IPS-18c (cell line): ENCODE results near the gene ALG2.

Experiments
- H3K4me3 ChIP-seq: 2 replicates; pipeline ENCODE4 v1.7.0; 2013; ENCODE audit warnings: low read depth, mild to moderate bottlenecking, low read length, moderate library complexity; ENCODE audit not compliant: insufficient read depth
- H3K9me3 ChIP-seq: one replicate; pipeline ENCODE4 v1.6.1; 2013; ENCODE audit warnings: mild to moderate bottlenecking, low read length, moderate library complexity; ENCODE audit not compliant: control insufficient read depth, insufficient read depth

Gene ALG2

GRCh38 chr9:99221621-99222415 is at the start of gene ALG2, which contains the start of gene SEC61B:
Gene ALG2 (minus strand): TSS chr9:99221942. CDS start chr9:99221894, 48 bp downstream.
Gene SEC61B (plus strand): TSS chr9:99222282. CDS start chr9:99222364, 82 bp downstream.
- Histone ChIP-seq H3K9me3 (no peaks in the 10 kb centered on the region), H3K4me3 (peak within 1 kb of the TSS; percentile 93)

- no peaks in the 10 kb centered on the region for H3K9me3 ChIP-seq
- H3K4me3 ChIP-seq, result no peak overlapping the region
Observed at GRCh38 chr9:99270491-99270890, 48.7 kb upstream of the ALG2 start.

- Histone ChIP-seq H3K4me3 (no peak overlapping the region), H3K9me3 (no peaks in the 10 kb centered on the region)
Observed at GRCh38 chr9:99269416-99269815, 47.7 kb upstream of the ALG2 start.

GRCh38 chr9:99266255-99267023 is 44.7 kb upstream of the ALG2 start:
- H3K9me3 ChIP-seq, result no peaks in the 10 kb centered on the region
- H3K4me3 ChIP-seq, result no peak overlapping the region

GRCh38 chr9:99265691-99266090 is 43.9 kb upstream of the ALG2 start:
- no peak overlapping the region for H3K4me3 ChIP-seq
- no peaks in the 10 kb centered on the region for H3K9me3 ChIP-seq

GRCh38 chr9:99264070-99264680 is 42.4 kb upstream of the ALG2 start:
- Histone ChIP-seq H3K4me3 (no peak overlapping the region), H3K9me3 (no peaks in the 10 kb centered on the region)

- Histone ChIP-seq H3K4me3 (no peak overlapping the region), H3K9me3 (no peaks in the 10 kb centered on the region)
Observed at GRCh38 chr9:99262949-99263418, 41.2 kb upstream of the ALG2 start.

GRCh38 chr9:99261923-99262322 is 40.2 kb upstream of the ALG2 start:
- Histone ChIP-seq H3K9me3 (peaks cover 2% of the 10 kb centered on the region), H3K4me3 (no peak overlapping the region)

- Histone ChIP-seq H3K4me3 (no peak overlapping the region), H3K9me3 (peaks cover 2% of the 10 kb centered on the region)
Observed at GRCh38 chr9:99259231-99259918, 37.6 kb upstream of the ALG2 start.

GRCh38 chr9:99257723-99258389 is 36.1 kb upstream of the ALG2 start:
- Histone ChIP-seq H3K4me3 (no peak overlapping the region), H3K9me3 (peaks cover 2% of the 10 kb centered on the region)

GRCh38 chr9:99255651-99256050 is 33.9 kb upstream of the ALG2 start:
- H3K4me3 ChIP-seq, result no peak overlapping the region
- H3K9me3 ChIP-seq, result peaks cover 2% of the 10 kb centered on the region

- H3K4me3 ChIP-seq, result no peak overlapping the region
- H3K9me3 ChIP-seq, result peaks cover 2% of the 10 kb centered on the region
Observed at GRCh38 chr9:99253772-99254431, 32.2 kb upstream of the ALG2 start.

- Histone ChIP-seq H3K9me3 (peaks cover 2% of the 10 kb centered on the region), H3K4me3 (no peak overlapping the region)
Observed at GRCh38 chr9:99253134-99253533, 31.4 kb upstream of the ALG2 start.

GRCh38 chr9:99251157-99251556 is 29.4 kb upstream of the ALG2 start:
- Histone ChIP-seq H3K4me3 (no peak overlapping the region), H3K9me3 (no peaks in the 10 kb centered on the region)

GRCh38 chr9:99249619-99250018 is 27.9 kb upstream of the ALG2 start:
- Histone ChIP-seq H3K9me3 (no peaks in the 10 kb centered on the region), H3K4me3 (no peak overlapping the region)
